HEK293 (cell line): ENCODE results near the gene TUT4.

Experiments used
- EGR2 ChIP-seq: fragments of 450-650 bp; formaldehyde crosslinking; IDR thresholded peaks from 2 replicates; pipeline ENCODE4 v1.5.1; 2016; ENCODE audit warnings: low read depth, missing biosample characterization, missing genetic modification characterization
- GFI1B ChIP-seq: fragments of 450-650 bp; formaldehyde crosslinking; IDR thresholded peaks from 2 replicates; pipeline ENCODE4 v1.5.1; 2016; ENCODE audit warnings: missing biosample characterization, missing genetic modification characterization
- GLIS1 ChIP-seq: fragments of 450-650 bp; formaldehyde crosslinking; IDR thresholded peaks from 2 replicates; pipeline ENCODE4 v1.5.1; 2016; ENCODE audit warnings: missing biosample characterization, missing genetic modification characterization
- HOXD13 ChIP-seq: sonication (generic); formaldehyde crosslinking; IDR thresholded peaks from 2 replicates; pipeline ENCODE4 v1.8.0; 2022; ENCODE audit warnings: missing genetic modification reagents, borderline replicate concordance
- KLF8 ChIP-seq: fragments of 450-650 bp; formaldehyde crosslinking; IDR thresholded peaks from 2 replicates; pipeline ENCODE4 v1.5.1; 2016; ENCODE audit warnings: missing biosample characterization, missing genetic modification characterization
- TCF7L2 ChIP-seq: IDR thresholded peaks from 2 replicates; pipeline ENCODE4 v1.6.1; 2011; ENCODE audit warnings: low read depth, mild to moderate bottlenecking, inconsistent platforms, low read length, moderate library complexity, borderline replicate concordance
- TRIM28 ChIP-seq: IDR thresholded peaks from 2 replicates; pipeline ENCODE4 v1.6.1; 2011; ENCODE audit warnings: low read length, control low read depth, borderline replicate concordance
- YY1 ChIP-seq: fragments of 450-650 bp; formaldehyde crosslinking; IDR thresholded peaks from 2 replicates; pipeline ENCODE4 v1.5.1; 2018; ENCODE audit warnings: missing biosample characterization, missing genetic modification characterization
- ZFP37 ChIP-seq: fragments of 450-650 bp; formaldehyde crosslinking; IDR thresholded peaks from 2 replicates; pipeline ENCODE4 v1.5.1; 2016; ENCODE audit warnings: missing biosample characterization, missing genetic modification characterization
- ZNF138 ChIP-seq: fragments of 450-650 bp; formaldehyde crosslinking; IDR thresholded peaks from 2 replicates; pipeline ENCODE4 v1.5.1; 2016; ENCODE audit warnings: missing biosample characterization, missing genetic modification characterization, borderline replicate concordance
- ZNF155 ChIP-seq: fragments of 450-650 bp; formaldehyde crosslinking; IDR thresholded peaks from 2 replicates; pipeline ENCODE4 v1.5.1; 2016; ENCODE audit warnings: missing biosample characterization, missing genetic modification characterization
- ZNF16 ChIP-seq: fragments of 450-650 bp; formaldehyde crosslinking; IDR thresholded peaks from 2 replicates; pipeline ENCODE4 v1.5.1; 2016; ENCODE audit warnings: low read depth, missing biosample characterization, missing genetic modification characterization
- ZNF174 ChIP-seq: fragments of 450-650 bp; formaldehyde crosslinking; IDR thresholded peaks from 2 replicates; pipeline ENCODE4 v1.5.0; 2017; ENCODE audit warnings: missing biosample characterization, mild to moderate bottlenecking, missing genetic modification characterization
- ZNF184 ChIP-seq: fragments of 450-650 bp; IDR thresholded peaks from 2 replicates; pipeline ENCODE4 v1.5.1; 2018; ENCODE audit warnings: missing biosample characterization, mild to moderate bottlenecking, missing genetic modification characterization
- ZNF19 ChIP-seq: fragments of 450-650 bp; formaldehyde crosslinking; IDR thresholded peaks from 2 replicates; pipeline ENCODE4; 2016; ENCODE audit warnings: missing biosample characterization, missing genetic modification characterization, low read depth
- ZNF510 ChIP-seq: fragments of 450-650 bp; formaldehyde crosslinking; IDR thresholded peaks from 2 replicates; pipeline ENCODE4 v1.5.1; 2018; ENCODE audit warnings: mild to moderate bottlenecking, missing genetic modification characterization, missing biosample characterization; ENCODE audit not compliant: insufficient replicate concordance
- ZNF571 ChIP-seq: fragments of 450-650 bp; formaldehyde crosslinking; IDR thresholded peaks from 2 replicates; pipeline ENCODE4 v1.5.0; 2017; ENCODE audit warnings: missing biosample characterization, missing genetic modification characterization
- ZNF626 ChIP-seq: fragments of 450-650 bp; sonication (Bioruptor Pico); formaldehyde crosslinking; IDR thresholded peaks from 2 replicates; pipeline ENCODE4 v1.5.1; 2018; ENCODE audit warnings: missing biosample characterization, missing genetic modification characterization, inconsistent platforms
- ZNF664 ChIP-seq: fragments of 450-650 bp; formaldehyde crosslinking; IDR thresholded peaks from 2 replicates; pipeline ENCODE4 v1.5.1; 2016; ENCODE audit warnings: missing biosample characterization, missing genetic modification characterization
- ZNF677 ChIP-seq: fragments of 450-650 bp; IDR thresholded peaks from 2 replicates; pipeline ENCODE4 v1.5.0; 2018; ENCODE audit warnings: missing biosample characterization, mild to moderate bottlenecking, missing genetic modification characterization, moderate library complexity
- ZNF76 ChIP-seq: fragments of 450-650 bp; formaldehyde crosslinking; IDR thresholded peaks from 2 replicates; pipeline ENCODE4; 2016; ENCODE audit warnings: low read depth, missing biosample characterization, missing genetic modification characterization, borderline replicate concordance
- ZNF785 ChIP-seq: fragments of 450-650 bp; formaldehyde crosslinking; IDR thresholded peaks from 2 replicates; pipeline ENCODE4 v1.5.1; 2016; ENCODE audit warnings: missing biosample characterization, missing genetic modification characterization
- ZNF830 ChIP-seq: fragments of 450-650 bp; IDR thresholded peaks from 2 replicates; pipeline ENCODE4 v1.5.0; 2018; ENCODE audit warnings: missing biosample characterization, missing genetic modification characterization, low read depth, mild to moderate bottlenecking, moderate library complexity
- ZSCAN23 ChIP-seq: fragments of 450-650 bp; formaldehyde crosslinking; IDR thresholded peaks from 2 replicates; pipeline ENCODE4 v1.5.1; 2016; ENCODE audit warnings: missing biosample characterization, missing genetic modification characterization
- TF ChIP-seq, protein P1 (sequence below): fragments of 450-650 bp; formaldehyde crosslinking; IDR thresholded peaks from 2 replicates; pipeline ENCODE4 v1.5.1; 2016; ENCODE audit warnings: missing biosample characterization, missing genetic modification characterization
- TF ChIP-seq, protein P2 (sequence below): fragments of 450-650 bp; formaldehyde crosslinking; IDR thresholded peaks from 2 replicates; pipeline ENCODE4 v1.5.1; 2016; ENCODE audit warnings: missing biosample characterization, missing genetic modification characterization
- TF ChIP-seq, protein P3 (sequence below): fragments of 450-650 bp; formaldehyde crosslinking; IDR thresholded peaks from 2 replicates; pipeline ENCODE4 v1.5.1; 2016; ENCODE audit warnings: missing biosample characterization, missing genetic modification characterization
- TF ChIP-seq, protein P4 (sequence below): fragments of 450-650 bp; formaldehyde crosslinking; IDR thresholded peaks from 2 replicates; pipeline ENCODE4 v1.5.1; 2016; ENCODE audit warnings: missing biosample characterization, missing genetic modification characterization
- TF ChIP-seq, protein P5 (sequence below): fragments of 450-650 bp; formaldehyde crosslinking; IDR thresholded peaks from 2 replicates; pipeline ENCODE4 v1.5.1; 2017; ENCODE audit warnings: missing biosample characterization, missing genetic modification characterization
- TF ChIP-seq, protein P6 (sequence below): fragments of 450-650 bp; formaldehyde crosslinking; IDR thresholded peaks from 2 replicates; pipeline ENCODE4 v1.5.1; 2016; ENCODE audit warnings: missing biosample characterization, missing genetic modification characterization

The TUT4 gene

DNA sequence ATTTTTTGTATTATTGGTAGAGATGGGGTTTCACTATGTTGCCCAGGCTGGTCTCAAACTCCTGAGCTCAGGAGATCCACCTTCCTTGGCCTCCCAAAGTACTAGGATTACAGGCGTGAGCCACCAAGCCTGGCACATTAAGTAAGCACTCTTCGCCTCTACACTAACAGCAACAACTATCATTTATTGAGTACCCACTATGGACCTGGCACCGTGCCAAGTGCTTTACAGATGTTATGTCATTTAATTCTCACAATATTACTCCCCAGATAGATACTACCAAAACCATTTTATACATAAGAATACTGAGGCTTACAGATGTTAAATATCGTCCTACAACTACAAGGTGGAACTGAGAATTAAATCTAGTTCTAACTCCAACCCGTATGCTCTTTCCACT, 50.1 kb downstream of the TUT4 start (continued):
- TF ChIP-seq, protein P1, sequence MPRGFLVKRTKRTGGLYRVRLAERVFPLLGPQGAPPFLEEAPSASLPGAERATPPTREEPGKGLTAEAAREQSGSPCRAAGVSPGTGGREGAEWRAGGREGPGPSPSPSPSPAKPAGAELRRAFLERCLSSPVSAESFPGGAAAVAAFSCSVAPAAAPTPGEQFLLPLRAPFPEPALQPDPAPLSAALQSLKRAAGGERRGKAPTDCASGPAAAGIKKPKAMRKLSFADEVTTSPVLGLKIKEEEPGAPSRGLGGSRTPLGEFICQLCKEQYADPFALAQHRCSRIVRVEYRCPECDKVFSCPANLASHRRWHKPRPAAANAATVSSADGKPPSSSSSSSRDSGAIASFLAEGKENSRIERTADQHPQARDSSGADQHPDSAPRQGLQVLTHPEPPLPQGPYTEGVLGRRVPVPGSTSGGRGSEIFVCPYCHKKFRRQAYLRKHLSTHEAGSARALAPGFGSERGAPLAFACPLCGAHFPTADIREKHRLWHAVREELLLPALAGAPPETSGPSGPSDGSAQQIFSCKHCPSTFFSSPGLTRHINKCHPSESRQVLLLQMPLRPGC, result no peak
- TF ChIP-seq, protein P2, sequence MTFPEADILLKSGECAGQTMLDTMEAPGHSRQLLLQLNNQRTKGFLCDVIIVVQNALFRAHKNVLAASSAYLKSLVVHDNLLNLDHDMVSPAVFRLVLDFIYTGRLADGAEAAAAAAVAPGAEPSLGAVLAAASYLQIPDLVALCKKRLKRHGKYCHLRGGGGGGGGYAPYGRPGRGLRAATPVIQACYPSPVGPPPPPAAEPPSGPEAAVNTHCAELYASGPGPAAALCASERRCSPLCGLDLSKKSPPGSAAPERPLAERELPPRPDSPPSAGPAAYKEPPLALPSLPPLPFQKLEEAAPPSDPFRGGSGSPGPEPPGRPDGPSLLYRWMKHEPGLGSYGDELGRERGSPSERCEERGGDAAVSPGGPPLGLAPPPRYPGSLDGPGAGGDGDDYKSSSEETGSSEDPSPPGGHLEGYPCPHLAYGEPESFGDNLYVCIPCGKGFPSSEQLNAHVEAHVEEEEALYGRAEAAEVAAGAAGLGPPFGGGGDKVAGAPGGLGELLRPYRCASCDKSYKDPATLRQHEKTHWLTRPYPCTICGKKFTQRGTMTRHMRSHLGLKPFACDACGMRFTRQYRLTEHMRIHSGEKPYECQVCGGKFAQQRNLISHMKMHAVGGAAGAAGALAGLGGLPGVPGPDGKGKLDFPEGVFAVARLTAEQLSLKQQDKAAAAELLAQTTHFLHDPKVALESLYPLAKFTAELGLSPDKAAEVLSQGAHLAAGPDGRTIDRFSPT, result no peak
- TF ChIP-seq ZNF510 (no peak), KLF8 (tag by site-specific recombination) (no peak), YY1 (tag by site-specific recombination) (no peak), HOXD13 (CRISPR knock-in tag) (no peak), ZNF16 (no peak), ZNF138 (tag by site-specific recombination) (no peak), EGR2 (no peak), ZNF626 (tag by site-specific recombination) (no peak), ZNF571 (tag by site-specific recombination) (no peak), ZNF184 (tag by site-specific recombination) (peak; percentile 67; the same call in 1 of the 2 replicates), ZNF830 (tag by site-specific recombination) (peak; percentile 78), ZNF76 (no peak), ZNF677 (0 out of 2 replicates have a peak, but pooled peaks have one; percentile 44), ZNF785 (no peak), ZSCAN23 (no peak), ZNF155 (no peak), TCF7L2 (no peak), TRIM28 (no peak), ZNF19 (no peak), GFI1B (tag by site-specific recombination) (no peak), ZFP37 (tag by site-specific recombination) (no peak), GLIS1 (no peak), ZNF174 (no peak), ZNF664 (tag by site-specific recombination) (0 out of 2 replicates have a peak, but pooled peaks have one; percentile 12)
- TF ChIP-seq, protein P3, sequence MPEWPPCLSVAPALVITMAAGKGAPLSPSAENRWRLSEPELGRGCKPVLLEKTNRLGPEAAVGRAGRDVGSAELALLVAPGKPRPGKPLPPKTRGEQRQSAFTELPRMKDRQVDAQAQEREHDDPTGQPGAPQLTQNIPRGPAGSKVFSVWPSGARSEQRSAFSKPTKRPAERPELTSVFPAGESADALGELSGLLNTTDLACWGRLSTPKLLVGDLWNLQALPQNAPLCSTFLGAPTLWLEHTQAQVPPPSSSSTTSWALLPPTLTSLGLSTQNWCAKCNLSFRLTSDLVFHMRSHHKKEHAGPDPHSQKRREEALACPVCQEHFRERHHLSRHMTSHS (tag by site-specific recombination), result no peak
- TF ChIP-seq, protein P4, sequence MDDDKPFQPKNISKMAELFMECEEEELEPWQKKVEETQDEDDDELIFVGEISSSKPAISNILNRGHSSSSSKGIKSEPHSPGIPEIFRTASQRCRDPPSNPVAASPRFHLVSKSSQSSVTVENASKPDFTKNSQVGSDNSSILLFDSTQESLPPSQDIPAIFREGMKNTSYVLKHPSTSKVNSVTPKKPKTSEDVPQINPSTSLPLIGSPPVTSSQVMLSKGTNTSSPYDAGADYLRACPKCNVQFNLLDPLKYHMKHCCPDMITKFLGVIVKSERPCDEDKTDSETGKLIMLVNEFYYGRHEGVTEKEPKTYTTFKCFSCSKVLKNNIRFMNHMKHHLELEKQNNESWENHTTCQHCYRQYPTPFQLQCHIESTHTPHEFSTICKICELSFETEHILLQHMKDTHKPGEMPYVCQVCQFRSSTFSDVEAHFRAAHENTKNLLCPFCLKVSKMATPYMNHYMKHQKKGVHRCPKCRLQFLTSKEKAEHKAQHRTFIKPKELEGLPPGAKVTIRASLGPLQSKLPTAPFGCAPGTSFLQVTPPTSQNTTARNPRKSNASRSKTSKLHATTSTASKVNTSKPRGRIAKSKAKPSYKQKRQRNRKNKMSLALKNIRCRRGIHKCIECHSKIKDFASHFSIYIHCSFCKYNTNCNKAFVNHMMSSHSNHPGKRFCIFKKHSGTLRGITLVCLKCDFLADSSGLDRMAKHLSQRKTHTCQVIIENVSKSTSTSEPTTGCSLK (tag by site-specific recombination), result no peak
- TF ChIP-seq, protein P5, sequence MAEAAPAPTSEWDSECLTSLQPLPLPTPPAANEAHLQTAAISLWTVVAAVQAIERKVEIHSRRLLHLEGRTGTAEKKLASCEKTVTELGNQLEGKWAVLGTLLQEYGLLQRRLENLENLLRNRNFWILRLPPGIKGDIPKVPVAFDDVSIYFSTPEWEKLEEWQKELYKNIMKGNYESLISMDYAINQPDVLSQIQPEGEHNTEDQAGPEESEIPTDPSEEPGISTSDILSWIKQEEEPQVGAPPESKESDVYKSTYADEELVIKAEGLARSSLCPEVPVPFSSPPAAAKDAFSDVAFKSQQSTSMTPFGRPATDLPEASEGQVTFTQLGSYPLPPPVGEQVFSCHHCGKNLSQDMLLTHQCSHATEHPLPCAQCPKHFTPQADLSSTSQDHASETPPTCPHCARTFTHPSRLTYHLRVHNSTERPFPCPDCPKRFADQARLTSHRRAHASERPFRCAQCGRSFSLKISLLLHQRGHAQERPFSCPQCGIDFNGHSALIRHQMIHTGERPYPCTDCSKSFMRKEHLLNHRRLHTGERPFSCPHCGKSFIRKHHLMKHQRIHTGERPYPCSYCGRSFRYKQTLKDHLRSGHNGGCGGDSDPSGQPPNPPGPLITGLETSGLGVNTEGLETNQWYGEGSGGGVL (tag by site-specific recombination), result peak; percentile 29; the same call in 1 of the 2 replicates
- TF ChIP-seq, protein P6, sequence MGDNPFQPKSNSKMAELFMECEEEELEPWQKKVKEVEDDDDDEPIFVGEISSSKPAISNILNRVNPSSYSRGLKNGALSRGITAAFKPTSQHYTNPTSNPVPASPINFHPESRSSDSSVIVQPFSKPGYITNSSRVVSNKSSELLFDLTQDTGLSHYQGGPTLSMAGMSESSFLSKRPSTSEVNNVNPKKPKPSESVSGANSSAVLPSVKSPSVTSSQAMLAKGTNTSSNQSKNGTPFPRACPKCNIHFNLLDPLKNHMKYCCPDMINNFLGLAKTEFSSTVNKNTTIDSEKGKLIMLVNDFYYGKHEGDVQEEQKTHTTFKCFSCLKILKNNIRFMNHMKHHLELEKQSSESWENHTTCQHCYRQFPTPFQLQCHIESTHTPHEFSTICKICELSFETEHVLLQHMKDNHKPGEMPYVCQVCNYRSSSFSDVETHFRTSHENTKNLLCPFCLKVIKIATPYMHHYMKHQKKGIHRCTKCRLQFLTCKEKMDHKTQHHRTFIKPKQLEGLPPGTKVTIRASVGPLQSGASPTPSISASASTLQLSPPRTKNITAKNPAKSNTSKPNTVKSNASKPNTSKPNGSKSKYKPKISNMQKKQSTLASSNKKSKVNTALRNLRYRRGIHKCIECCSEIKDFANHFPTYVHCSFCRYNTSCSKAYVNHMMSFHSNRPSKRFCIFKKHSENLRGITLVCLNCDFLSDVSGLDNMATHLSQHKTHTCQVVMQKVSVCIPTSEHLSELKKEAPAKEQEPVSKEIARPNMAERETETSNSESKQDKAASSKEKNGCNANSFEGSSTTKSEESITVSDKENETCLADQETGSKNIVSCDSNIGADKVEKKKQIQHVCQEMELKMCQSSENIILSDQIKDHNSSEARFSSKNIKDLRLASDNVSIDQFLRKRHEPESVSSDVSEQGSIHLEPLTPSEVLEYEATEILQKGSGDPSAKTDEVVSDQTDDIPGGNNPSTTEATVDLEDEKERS (tag by site-specific recombination), result no peak
